Subcutaneous abdominal adipose tissue (tissue), 5 donors: ENCODE measurements around the gene MBD2.
A peak's percentile ranks its signal among the peaks of the same experiment; 100 is the strongest.

Source experiments
- H3K27ac ChIP-seq: one replicate; pipeline ENCODE4 v1.7.0; 2013; ENCODE audit warnings: low read depth, mild to moderate bottlenecking, inconsistent platforms, low read length, moderate library complexity
- H3K27me3 ChIP-seq, 5 donors: one replicate each; pipeline ENCODE4 v1.7.0; 2013; ENCODE audit warnings: low read length in 5 of 5, inconsistent platforms in 1 of 5; ENCODE audit not compliant: control insufficient read depth in 5 of 5, insufficient read depth in 4 of 5
- H3K36me3 ChIP-seq, 5 donors: one replicate each; pipeline ENCODE4 v1.7.0; 2013; ENCODE audit warnings: low read length in 5 of 5; ENCODE audit not compliant: control insufficient read depth in 5 of 5, insufficient read depth in 5 of 5
- H3K4me1 ChIP-seq, 5 donors: one replicate each; pipeline ENCODE4 v1.7.0; 2013; ENCODE audit warnings: low read length in 5 of 5, mild to moderate bottlenecking in 3 of 5, moderate library complexity in 1 of 5; ENCODE audit not compliant: control insufficient read depth in 5 of 5, insufficient read depth in 5 of 5
- H3K4me3 ChIP-seq, 5 donors: one replicate each; pipeline ENCODE4 v1.7.0; 2013; ENCODE audit warnings: low read length in 5 of 5, low read depth in 1 of 5
- H3K9ac ChIP-seq, 5 donors: one replicate each; pipeline ENCODE4 v1.7.0; 2013; ENCODE audit warnings: low read length in 5 of 5, mild to moderate bottlenecking in 4 of 5, moderate library complexity in 3 of 5
- H3K9me3 ChIP-seq, 5 donors: one replicate each; pipeline ENCODE4 v1.7.0; 2013; ENCODE audit warnings: low read length in 5 of 5; ENCODE audit not compliant: control insufficient read depth in 5 of 5
- donor health status: healthy.
- donor health status: healthy.
- donor health status: healthy.
- donor health status: healthy.
- donor health status: healthy.

MBD2 gene

DNA sequence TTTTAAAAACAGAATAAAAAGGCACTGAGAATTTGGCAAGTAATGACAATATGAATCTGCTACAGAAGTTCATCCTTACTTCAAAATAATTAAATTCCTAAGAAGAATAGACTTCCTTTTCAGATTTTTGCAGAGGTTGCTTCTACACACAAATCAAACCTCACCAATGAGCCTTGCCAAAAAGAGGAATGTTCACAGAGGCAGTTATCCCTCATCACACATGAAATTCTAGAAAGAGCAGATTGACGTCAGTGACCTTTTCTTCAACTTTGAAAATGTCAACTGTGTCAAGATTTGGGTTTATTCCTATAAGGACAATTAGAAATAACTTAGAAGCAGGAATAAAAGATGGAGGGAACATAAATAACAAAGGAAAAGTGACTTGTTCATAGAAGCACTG is 64.6 kb downstream of the MBD2 start:
- Histone ChIP-seq H3K9ac (peak overlapping the region in 1 of 5 donors; percentile 10), H3K36me3 (peaks cover 41 to 81% (median 73%) of the 10 kb centered on the region in 5 donors), H3K27ac (no peak overlapping the region)

DNA sequence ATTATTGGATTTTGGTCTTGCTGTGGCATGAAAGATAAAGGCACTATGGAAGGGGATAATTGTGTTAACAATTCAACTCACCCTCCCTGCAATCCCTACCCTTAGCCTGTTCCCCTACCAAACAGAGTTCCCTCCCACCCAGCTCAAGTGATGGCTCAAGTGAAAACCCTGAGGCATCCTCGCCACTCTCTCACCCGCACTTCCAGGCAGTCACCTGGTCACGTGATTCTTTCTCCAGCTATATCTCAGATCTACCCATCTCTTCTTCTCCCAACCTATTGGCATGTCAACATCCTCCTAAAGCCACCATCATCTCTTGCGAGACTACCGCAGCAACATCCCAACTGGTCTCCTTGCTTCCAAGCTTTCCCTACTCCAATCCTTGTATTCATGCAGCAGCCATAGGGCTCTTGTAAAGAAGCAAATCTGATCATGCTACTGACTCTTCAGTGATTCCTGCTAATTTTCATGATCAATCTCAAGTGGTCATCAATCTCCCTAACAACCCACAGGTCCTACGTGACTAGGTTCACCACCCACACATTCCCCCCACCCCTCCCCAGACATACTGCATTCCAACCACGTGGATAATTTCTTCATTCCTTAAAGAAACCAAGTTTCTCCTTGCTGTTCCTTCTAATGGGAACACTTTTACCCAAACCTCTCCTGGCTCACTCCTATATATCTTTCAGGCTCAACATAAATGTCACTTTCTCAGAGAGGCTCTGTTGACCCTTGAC is 66.7 kb downstream of the MBD2 start:
- H3K27me3 ChIP-seq = no peaks in the 10 kb centered on the region
- no peak overlapping the region for H3K27ac ChIP-seq
- peaks cover 49 to 82% (median 72%) of the 10 kb centered on the region in 5 donors for H3K36me3 ChIP-seq
- H3K9ac ChIP-seq = no peak overlapping the region
- H3K4me1 ChIP-seq = peaks cover 0 to 18% (median 11%) of the 10 kb centered on the region in 5 donors
- no peak overlapping the region for H3K4me3 ChIP-seq
- H3K9me3 ChIP-seq = no peaks in the 10 kb centered on the region

More for the DNA sequence above, 64.6 kb downstream of the MBD2 start:
- Histone ChIP-seq H3K27me3 (no peaks in the 10 kb centered on the region), H3K9me3 (no peaks in the 10 kb centered on the region), H3K4me3 (no peak overlapping the region), H3K4me1 (peaks cover 0 to 18% (median 11%) of the 10 kb centered on the region in 5 donors)

DNA sequence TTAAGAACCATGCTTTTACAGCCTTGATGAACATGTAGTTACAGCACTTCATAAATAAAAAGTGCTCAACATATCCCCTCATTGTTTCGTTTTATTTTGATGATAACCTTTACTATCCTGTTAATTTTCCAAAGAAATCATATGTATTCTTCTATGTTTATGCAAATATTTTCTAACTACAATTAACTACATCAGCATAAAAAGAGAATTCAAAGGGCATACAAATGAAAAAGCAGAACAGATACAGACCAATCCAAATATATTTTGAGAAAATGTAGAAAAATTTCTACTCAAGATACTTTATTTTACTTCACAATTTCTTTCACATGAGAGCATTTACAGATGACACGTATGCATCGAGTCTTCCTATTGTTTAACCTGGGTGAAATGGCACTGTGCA is 69.1 kb downstream of the MBD2 start:
- Histone ChIP-seq H3K27ac (no peak overlapping the region), H3K36me3 (peaks cover 41 to 77% (median 66%) of the 10 kb centered on the region in 5 donors)

DNA sequence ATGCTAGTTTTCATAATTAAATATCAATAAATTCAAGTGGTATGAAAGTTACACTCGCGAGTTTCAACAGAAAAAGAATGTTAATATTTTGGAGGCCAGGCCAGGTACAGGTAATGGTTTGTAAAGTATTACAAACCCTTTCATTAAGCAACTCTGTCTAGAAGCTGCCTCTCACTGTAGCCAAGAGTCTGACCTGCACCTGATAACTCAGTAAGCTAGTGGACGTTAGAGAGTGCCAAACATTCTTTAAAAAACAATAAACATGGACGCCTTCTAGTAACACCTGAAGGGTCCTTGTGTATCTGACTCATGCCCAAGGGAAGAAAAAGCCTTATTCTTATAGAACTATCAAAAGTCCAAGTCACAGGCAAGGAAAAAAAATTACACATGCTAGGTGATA is 70.2 kb downstream of the MBD2 start:
- Histone ChIP-seq H3K4me1 (peaks cover 0 to 10% (median 0%) of the 10 kb centered on the region in 5 donors), H3K27ac (no peak overlapping the region), H3K9me3 (no peaks in the 10 kb centered on the region), H3K36me3 (peaks cover 33 to 69% (median 60%) of the 10 kb centered on the region in 5 donors), H3K9ac (no peak overlapping the region), H3K27me3 (no peaks in the 10 kb centered on the region), H3K4me3 (no peak overlapping the region)

More for the DNA sequence above, 69.1 kb downstream of the MBD2 start:
- Histone ChIP-seq H3K4me3 (no peak overlapping the region), H3K9ac (no peak overlapping the region), H3K27me3 (no peaks in the 10 kb centered on the region), H3K9me3 (no peaks in the 10 kb centered on the region), H3K4me1 (peaks cover 0 to 13% (median 0%) of the 10 kb centered on the region in 5 donors)

DNA sequence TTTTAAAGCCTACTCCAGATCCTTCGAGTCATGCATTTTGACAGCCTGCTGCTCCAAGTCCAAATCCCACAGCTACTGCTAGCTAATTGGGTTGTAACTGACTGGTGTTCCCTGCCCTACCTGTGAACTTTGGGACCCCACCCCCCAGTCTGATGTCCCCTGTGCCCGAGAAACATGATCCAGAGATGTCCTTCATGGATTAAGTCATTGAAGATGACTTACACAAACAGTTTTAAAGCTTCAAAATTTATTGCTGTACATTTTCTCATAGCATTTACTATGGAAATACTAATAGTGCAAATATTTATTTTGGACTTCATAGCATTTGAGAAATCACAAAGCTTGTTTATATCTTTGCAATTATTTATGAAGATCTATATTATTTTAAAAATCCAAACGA is 73.1 kb downstream of the MBD2 start:
- Histone ChIP-seq H3K27ac (no peak overlapping the region), H3K4me1 (no peaks in the 10 kb centered on the region), H3K9ac (no peak overlapping the region), H3K9me3 (no peaks in the 10 kb centered on the region), H3K4me3 (no peak overlapping the region), H3K27me3 (no peaks in the 10 kb centered on the region), H3K36me3 (peaks cover 30 to 42% (median 36%) of the 10 kb centered on the region in 5 donors)

DNA sequence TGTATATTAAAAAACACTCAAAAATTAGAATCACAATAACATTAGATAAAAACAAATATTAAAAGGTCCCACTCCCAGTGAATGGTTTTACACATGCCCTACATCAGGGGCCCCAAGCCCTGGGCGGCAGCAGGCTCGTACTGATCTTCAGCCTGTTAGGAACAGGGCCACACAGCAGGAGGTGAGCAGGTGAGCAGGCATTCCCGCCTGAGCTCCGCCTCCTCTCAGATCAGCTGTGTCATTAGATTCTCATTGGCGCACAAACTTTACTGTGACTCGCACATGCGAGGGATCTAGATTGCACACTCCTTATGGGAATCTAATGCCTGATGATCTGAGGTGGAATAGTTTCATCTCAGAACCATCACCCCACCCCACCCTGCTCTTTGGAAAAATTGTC is 74.2 kb downstream of the MBD2 start:
- H3K27ac ChIP-seq = no peak overlapping the region
- peaks cover 26 to 33% (median 28%) of the 10 kb centered on the region in 5 donors for H3K36me3 ChIP-seq
- H3K4me3 ChIP-seq = no peak overlapping the region
- no peaks in the 10 kb centered on the region for H3K27me3 ChIP-seq
- no peaks in the 10 kb centered on the region for H3K4me1 ChIP-seq
- no peak overlapping the region for H3K9ac ChIP-seq
- H3K9me3 ChIP-seq = no peaks in the 10 kb centered on the region

DNA sequence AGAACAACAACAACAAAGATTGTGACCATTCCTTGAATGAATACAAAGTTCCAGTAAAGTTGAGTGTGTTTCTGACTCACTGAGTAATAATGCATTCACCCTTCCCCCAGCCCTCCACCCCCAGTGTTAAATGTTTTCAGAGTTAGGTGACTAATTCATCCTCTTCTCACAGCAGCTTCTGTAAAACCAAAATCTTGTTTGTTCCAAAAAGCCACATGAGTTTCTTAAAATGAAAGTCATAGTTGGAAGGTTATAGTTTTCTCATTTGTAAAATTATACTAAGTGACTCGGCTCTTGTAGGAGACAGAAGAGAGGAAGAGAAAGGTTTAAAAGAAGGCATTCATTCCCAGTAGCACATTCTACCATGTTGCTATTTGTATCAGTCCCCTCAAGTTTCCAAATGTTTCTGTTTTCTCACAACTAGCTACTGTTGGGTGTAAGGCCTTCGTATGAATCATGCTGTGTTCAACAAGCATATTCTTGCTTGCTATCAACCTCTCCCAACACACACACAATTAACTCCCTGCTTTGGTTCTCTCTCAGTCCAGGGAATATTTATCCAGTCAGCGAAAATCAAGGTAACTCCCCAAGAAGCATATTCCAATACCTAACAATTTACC is 75.3 kb downstream of the MBD2 start:
- Histone ChIP-seq H3K9ac (peak overlapping the region in 1 of 5 donors; percentile 6), H3K4me3 (no peak overlapping the region), H3K36me3 (peaks cover 18 to 28% (median 20%) of the 10 kb centered on the region in 5 donors), H3K9me3 (no peaks in the 10 kb centered on the region), H3K4me1 (no peaks in the 10 kb centered on the region), H3K27me3 (no peaks in the 10 kb centered on the region), H3K27ac (peak overlapping the region; percentile 17)

DNA sequence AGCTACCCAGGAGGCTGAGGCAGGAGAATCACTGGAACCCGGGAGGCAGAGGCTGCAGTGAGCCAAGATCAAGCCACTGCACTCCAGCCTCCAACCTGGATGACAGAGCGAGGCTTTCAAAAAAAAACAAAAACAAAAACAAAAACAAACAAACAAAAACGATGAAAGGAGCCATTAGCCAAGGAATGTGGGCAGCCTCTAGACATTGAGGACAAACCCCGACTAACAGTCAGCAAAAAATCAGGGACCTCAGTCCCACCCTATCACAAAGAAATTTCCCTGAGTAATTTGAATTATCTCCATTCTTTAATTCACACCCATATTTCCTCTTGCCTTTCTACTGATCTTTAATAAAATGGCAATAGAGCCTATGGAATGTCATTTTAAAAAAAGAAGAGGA is 75.8 kb downstream of the MBD2 start:
- H3K27me3 ChIP-seq = no peaks in the 10 kb centered on the region
- peaks cover 14 to 23% (median 18%) of the 10 kb centered on the region in 5 donors for H3K36me3 ChIP-seq
- H3K4me3 ChIP-seq = no peak overlapping the region
- peak overlapping the region; percentile 17 for H3K27ac ChIP-seq
- H3K9me3 ChIP-seq = peaks cover 0 to under 1% (median 0%) of the 10 kb centered on the region in 5 donors
- H3K9ac ChIP-seq = no peak overlapping the region
- no peaks in the 10 kb centered on the region for H3K4me1 ChIP-seq

DNA sequence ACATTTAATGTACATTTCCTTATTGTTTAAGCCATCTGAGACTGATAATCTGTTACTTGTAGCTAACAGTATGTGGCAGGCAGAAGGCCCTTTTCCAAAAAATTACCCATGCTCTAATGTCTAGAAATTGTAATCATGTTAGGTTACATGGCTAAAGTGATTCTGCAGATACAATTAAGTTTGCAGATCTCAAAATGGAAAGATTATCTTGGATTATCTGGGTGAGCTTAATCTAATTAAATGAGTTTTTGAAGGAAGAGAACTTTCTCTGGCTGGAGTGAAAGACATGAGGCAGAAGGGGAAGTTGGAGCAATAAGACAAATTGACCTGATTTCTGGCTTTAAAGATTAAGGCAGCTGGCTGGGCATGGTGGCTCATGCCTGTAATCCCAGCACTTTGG is 76.3 kb downstream of the MBD2 start:
- peak overlapping the region; percentile 17 for H3K27ac ChIP-seq
- H3K4me3 ChIP-seq = no peak overlapping the region
- H3K36me3 ChIP-seq = peaks cover 10 to 18% (median 15%) of the 10 kb centered on the region in 5 donors
- H3K9ac ChIP-seq = no peak overlapping the region
- no peaks in the 10 kb centered on the region for H3K27me3 ChIP-seq
- no peaks in the 10 kb centered on the region for H3K4me1 ChIP-seq
- peaks cover 0 to 3% (median 0%) of the 10 kb centered on the region in 5 donors for H3K9me3 ChIP-seq

DNA sequence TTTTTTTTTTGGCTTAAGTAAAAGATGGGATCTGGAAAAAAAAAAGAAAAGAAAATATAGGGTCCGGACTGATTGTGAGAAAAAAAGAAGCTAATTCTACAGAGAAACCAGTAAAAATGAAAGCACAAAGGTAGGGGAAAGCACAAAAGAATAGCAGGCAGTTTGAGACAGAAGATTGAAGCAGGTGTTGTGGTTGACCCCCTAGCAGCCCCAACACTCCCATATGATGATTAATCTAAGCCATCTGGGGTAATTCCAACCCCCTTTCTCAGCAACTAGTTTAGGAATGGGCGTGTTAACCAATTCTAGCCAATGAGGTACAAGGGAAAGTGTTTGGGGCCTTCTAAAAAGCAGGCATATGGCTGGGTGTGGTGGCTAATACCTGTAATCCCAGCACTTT is 77.0 kb downstream of the MBD2 start:
- Histone ChIP-seq H3K36me3 (peaks cover 4 to 12% (median 8%) of the 10 kb centered on the region in 5 donors), H3K9me3 (peaks cover 0 to 3% (median 0%) of the 10 kb centered on the region in 5 donors), H3K9ac (no peak overlapping the region), H3K27ac (no peak overlapping the region), H3K27me3 (no peaks in the 10 kb centered on the region), H3K4me1 (no peaks in the 10 kb centered on the region), H3K4me3 (no peak overlapping the region)
